Measurements from ENCODE around the gene IDUA.

GRCh38 chr4:952881-953573 is 33.8 kb upstream of the IDUA start:
- no peak for TF ChIP-seq CTCF (IDR thresholded peaks at IDR 0.05; ENCODE audit: low read length)
- no peak for TF ChIP-seq EZH2 (optimal IDR thresholded peaks at IDR 0.05; ENCODE audit: low read depth, low read length)
